CD4-positive, alpha-beta T cell treated with Interleukin-4 for 4 hours (primary cell): Measurements from ENCODE around the gene CHST1.

Source experiments
- DNase-seq: peaks from one replicate; pipeline ENCODE4 v3.0.0-alpha.2; 2020

The CHST1 gene

GRCh38 chr11:45659031-45659817 is 6.2 kb downstream of the CHST1 start:
- DNase-seq = no peak

- DNase-seq = no peak
These were observed 7.0 kb downstream of the CHST1 start for GRCh38 chr11:45658292-45658991.

DNA sequence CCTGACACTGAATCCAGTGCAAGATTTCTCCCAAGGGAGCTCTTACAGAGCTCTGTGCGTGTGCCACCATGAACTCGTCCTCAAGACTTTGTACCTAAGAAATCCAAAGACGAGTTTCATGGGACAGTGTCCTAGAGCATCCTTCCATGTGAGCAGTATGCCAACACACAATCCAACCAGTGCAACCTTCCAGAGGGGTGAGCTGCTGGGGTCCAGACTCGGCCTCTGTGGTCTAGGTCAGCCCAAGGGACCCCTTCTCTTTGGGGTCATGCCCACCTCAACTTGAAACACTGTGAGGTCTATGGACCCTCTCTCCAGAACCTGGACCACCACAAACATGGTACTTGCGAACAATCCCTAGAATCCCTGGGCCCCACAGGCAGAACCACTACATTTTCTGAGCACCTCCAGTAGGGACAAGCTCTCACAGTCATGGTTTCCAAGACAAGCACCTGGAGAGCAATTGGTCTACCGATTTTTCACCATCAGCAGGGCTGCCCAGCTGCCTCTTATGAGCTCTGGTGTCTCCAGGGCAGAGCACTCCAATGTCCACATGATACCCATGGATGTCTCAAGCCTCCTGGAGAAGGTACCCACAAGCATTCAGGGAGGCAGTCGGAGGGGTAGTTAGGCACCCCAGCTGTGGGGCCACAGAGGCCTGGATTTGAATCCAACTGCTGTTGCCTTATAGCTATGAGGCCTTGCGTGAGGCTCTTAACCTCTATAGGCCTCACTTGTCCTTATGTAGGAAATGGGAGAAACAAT is 7.7 kb downstream of the CHST1 start:
- no peak for DNase-seq

- DNase-seq = no peak
These were observed 9.6 kb downstream of the CHST1 start for GRCh38 chr11:45655831-45656230.

GRCh38 chr11:45655347-45655756 is 10.1 kb downstream of the CHST1 start:
- peak; percentile 51 for DNase-seq

DNA sequence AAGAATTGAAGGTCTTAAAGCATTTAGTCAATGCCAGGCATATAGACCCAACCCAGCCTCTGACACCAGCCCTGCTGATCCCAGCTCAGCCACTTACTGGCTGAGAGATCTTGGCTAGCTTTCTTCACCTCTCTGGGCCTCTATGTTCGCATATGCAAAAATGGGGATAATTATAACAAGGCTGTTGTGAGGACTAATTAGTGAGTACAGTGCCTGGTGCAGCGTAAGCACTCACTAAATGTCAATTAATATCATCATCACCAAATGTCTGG is 10.5 kb downstream of the CHST1 start:
- no peak for DNase-seq

- DNase-seq = no peak
These were observed 11.0 kb downstream of the CHST1 start for GRCh38 chr11:45654231-45655011.

- no peak for DNase-seq
These were observed 12.1 kb downstream of the CHST1 start for GRCh38 chr11:45653277-45653676.

DNA sequence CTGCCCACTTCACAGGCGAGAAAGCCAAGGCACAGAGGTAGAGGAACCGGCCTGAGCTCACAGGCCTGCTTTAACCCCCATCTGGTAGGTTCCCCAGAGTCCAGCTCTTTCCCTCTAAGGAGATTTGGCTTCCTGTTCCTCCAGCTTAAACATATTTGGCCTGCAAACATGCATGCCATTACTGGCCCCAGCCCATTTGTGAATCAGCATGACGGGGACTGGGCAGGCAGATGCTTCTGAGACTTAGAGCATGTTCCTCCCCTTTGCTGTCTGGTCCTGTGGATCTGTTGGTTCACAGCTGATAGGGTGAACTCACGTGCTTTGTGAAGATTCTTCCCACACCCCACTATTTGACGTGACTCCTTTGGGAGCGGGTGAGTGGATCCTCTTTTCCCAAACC is 12.6 kb downstream of the CHST1 start:
- DNase-seq = no peak

GRCh38 chr11:45651841-45652749 is 13.3 kb downstream of the CHST1 start:
- DNase-seq = no peak

DNA sequence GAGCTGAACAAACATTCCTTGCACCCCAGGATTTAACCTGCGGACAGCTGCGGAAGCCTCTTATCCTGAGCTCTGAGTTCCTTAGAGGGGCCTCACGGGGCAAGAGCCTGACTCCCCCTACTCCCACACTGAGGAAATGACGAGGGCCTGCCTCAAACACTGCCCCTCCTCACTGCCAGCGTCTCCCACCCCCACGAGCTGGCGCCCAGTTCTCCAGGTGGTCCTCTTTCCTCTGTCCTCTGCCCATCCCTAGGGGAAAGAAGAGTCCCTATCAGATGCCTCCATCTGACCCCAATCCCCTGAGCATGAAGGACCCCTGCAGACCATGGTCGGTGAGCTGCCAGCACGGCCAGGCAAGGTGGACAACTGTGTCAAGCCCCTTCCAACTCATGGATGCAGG is 14.3 kb downstream of the CHST1 start:
- no peak for DNase-seq

DNA sequence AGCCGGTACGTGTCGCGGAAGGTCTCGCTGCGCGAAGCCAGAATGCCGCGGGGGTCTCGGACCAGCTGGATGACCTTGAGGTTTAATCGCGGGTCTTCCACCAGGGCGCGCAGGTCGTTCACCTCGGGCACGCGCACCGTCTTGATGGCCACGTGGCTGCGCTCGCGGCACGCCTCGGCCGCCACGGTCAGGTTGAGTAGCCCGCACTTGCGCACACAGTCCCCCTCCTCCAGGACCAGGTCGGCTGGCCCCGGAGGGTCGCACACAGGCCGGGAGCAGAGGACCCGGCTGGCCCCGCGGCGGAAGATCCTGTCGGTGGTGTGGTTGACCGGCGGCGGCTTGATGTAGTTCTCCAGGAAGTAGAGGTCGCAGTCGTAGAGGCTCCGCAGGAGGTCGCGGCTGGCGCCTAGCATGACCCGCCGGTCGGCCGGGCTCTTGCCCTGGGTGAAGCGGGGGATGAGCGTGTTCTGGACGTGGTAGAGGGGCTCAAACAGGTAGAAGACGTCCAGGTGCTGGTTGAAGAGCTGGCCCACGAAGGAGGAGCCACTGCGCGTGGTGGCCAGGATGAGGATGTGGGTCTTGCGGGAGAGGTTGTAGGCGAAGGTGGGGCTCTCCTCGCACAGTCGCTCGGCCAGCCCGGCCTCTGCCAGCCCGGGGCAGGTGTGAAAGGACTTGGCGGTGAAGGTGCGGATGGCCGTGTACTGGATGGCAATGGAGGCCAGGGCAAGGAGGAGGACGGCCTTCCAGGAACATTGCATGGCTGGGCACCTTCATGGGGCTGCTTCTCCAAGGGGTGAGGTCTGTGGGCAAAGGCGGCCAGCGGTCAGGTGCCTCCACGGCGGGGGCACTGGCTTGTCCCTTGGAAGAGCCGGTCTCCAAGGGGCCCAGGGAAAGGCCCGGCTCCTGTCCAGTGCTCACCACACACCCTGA is 15.0 kb downstream of the CHST1 start:
- DNase-seq = no peak

- DNase-seq = no peak
These were observed 15.8 kb downstream of the CHST1 start for GRCh38 chr11:45649544-45650165.

DNA sequence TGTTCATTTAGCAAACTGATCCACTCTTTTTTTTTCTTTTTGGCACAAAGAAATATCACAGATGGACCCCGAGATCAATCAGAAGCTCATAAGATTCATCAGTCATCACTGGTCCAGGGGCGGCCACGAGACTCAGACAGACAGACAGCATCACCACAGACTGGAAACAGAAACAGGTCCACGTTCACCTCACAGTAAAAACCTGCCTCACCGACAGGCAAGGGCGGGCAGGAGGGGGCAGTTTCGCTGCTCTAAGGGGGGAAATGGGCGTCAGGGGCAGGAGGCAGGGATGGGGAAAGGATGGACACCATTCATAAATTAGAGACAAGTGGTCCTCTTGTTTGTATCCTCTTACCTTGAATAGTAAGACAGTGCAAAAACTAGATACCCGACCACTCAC is 16.5 kb downstream of the CHST1 start:
- no peak for DNase-seq

DNA sequence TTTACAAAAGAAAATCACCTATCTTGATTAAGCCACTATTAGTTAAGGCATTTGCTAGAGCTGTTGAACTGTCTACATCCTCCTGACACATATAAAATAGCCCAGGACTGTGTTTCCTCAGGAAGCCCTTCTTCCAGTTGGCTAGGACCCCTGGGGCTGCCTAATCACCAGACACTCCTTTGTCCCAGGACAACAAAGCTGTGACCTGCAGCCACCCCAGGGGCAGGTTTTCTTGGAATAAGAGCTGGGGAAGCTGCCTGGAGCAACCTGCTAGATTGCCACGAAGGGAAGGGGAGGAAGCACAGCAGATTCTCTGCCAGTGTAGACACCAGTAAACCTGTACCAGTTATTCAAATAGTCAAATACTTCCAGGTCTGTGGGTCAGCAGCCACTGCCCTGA is 17.6 kb downstream of the CHST1 start:
- DNase-seq = no peak

GRCh38 chr11:45647329-45647728 is 18.1 kb downstream of the CHST1 start:
- DNase-seq = no peak

- peak; percentile 20 for DNase-seq
These were observed 19.0 kb downstream of the CHST1 start for GRCh38 chr11:45646275-45646927.

- DNase-seq = no peak
These were observed 20.2 kb downstream of the CHST1 start for GRCh38 chr11:45644981-45645889.
